Activated naive CD8-positive, alpha-beta T cell treated with anti-CD3 and anti-CD28 coated beads for 36 hours (primary cell): ENCODE results near the gene MARVELD1. TPM values are rescaled to one million over a fixed set of nuclear protein-coding genes. Genes with fewer than 3 reads are reported as not detected.

Source experiments
- DNase-seq: peaks from one replicate; pipeline ENCODE4 v3.0.0; 2021
- H3K27ac Mint-ChIP-seq: one replicate; pipeline ENCODE4 v1.8.0; 2022; ENCODE audit warnings: mild to moderate bottlenecking, moderate library complexity, mixed read lengths
- H3K27me3 Mint-ChIP-seq: one replicate; pipeline ENCODE4 v1.8.0; 2022; ENCODE audit warnings: mild to moderate bottlenecking, mixed read lengths
- H3K36me3 Mint-ChIP-seq: one replicate; pipeline ENCODE4 v1.8.0; 2021; ENCODE audit warnings: mild to moderate bottlenecking, mixed read lengths
- H3K4me1 Mint-ChIP-seq: one replicate; pipeline ENCODE4 v1.8.0; 2021; ENCODE audit warnings: mixed read lengths
- H3K4me3 Mint-ChIP-seq: one replicate; pipeline ENCODE4 v1.8.0; 2022; ENCODE audit warnings: mild to moderate bottlenecking, moderate library complexity, mixed read lengths
- H3K9me3 Mint-ChIP-seq: one replicate; pipeline ENCODE4 v1.8.0; 2022; ENCODE audit warnings: mixed read lengths
- total RNA-seq, 2 experiments: library from RNA; stranded (reverse); gene quantifications; one replicate each; pipeline ENCODE4 v1.2.3, GENCODE V29; 2021

MARVELD1 gene
- total RNA-seq, 2 experiments from 2014 or later: 4.1 to 5.5 TPM

GRCh38 chr10:97748116-97748515, 34.6 kb downstream of the MARVELD1 start:
- Mint-ChIP-seq H3K9me3 (no peaks in the 10 kb centered on the region), H3K36me3 (peaks cover 29% of the 10 kb centered on the region), H3K27me3 (no peaks in the 10 kb centered on the region), H3K4me1 (peaks cover 7% of the 10 kb centered on the region), H3K4me3 (no peak overlapping the region), H3K27ac (no peak overlapping the region)
- no peak for DNase-seq

GRCh38 chr10:97752956-97753355, 39.4 kb downstream of the MARVELD1 start:
- H3K36me3 Mint-ChIP-seq: peaks cover 22% of the 10 kb centered on the region
- DNase-seq: no peak
- H3K9me3 Mint-ChIP-seq: no peaks in the 10 kb centered on the region
- H3K27ac Mint-ChIP-seq: no peak overlapping the region
- no peaks in the 10 kb centered on the region for H3K27me3 Mint-ChIP-seq
- H3K4me3 Mint-ChIP-seq: no peak overlapping the region
- H3K4me1 Mint-ChIP-seq: no peaks in the 10 kb centered on the region

- Mint-ChIP-seq H3K4me3 (no peak overlapping the region), H3K36me3 (peaks cover 24% of the 10 kb centered on the region), H3K4me1 (no peaks in the 10 kb centered on the region), H3K27ac (no peak overlapping the region), H3K27me3 (no peaks in the 10 kb centered on the region), H3K9me3 (no peaks in the 10 kb centered on the region)
- no peak for DNase-seq
These were observed 41.2 kb downstream of the MARVELD1 start for GRCh38 chr10:97754726-97755125.

- Mint-ChIP-seq H3K27me3 (no peaks in the 10 kb centered on the region), H3K4me1 (no peaks in the 10 kb centered on the region), H3K9me3 (no peaks in the 10 kb centered on the region), H3K27ac (no peak overlapping the region), H3K36me3 (peaks cover 24% of the 10 kb centered on the region), H3K4me3 (no peak overlapping the region)
- DNase-seq: no peak
These were observed 42.2 kb downstream of the MARVELD1 start for GRCh38 chr10:97755718-97756117.

- H3K27ac Mint-ChIP-seq: no peak overlapping the region
- DNase-seq: no peak
- no peaks in the 10 kb centered on the region for H3K9me3 Mint-ChIP-seq
- no peak overlapping the region for H3K4me3 Mint-ChIP-seq
- no peaks in the 10 kb centered on the region for H3K27me3 Mint-ChIP-seq
- no peaks in the 10 kb centered on the region for H3K4me1 Mint-ChIP-seq
- peaks cover 21% of the 10 kb centered on the region for H3K36me3 Mint-ChIP-seq
These were observed 43.9 kb downstream of the MARVELD1 start for GRCh38 chr10:97757471-97757870.

- no peaks in the 10 kb centered on the region for H3K4me1 Mint-ChIP-seq
- H3K27me3 Mint-ChIP-seq: no peaks in the 10 kb centered on the region
- no peaks in the 10 kb centered on the region for H3K9me3 Mint-ChIP-seq
- H3K36me3 Mint-ChIP-seq: peaks cover 11% of the 10 kb centered on the region
- H3K27ac Mint-ChIP-seq: no peak overlapping the region
- DNase-seq: peak; percentile 52
- H3K4me3 Mint-ChIP-seq: no peak overlapping the region
These were observed 45.8 kb downstream of the MARVELD1 start for GRCh38 chr10:97759158-97759887.

- no peak overlapping the region for H3K27ac Mint-ChIP-seq
- H3K36me3 Mint-ChIP-seq: peaks cover 9% of the 10 kb centered on the region
- H3K4me1 Mint-ChIP-seq: no peaks in the 10 kb centered on the region
- no peak overlapping the region for H3K4me3 Mint-ChIP-seq
- no peaks in the 10 kb centered on the region for H3K9me3 Mint-ChIP-seq
- H3K27me3 Mint-ChIP-seq: no peaks in the 10 kb centered on the region
- DNase-seq: no peak
These were observed 46.4 kb downstream of the MARVELD1 start for GRCh38 chr10:97759946-97760345.

DNA sequence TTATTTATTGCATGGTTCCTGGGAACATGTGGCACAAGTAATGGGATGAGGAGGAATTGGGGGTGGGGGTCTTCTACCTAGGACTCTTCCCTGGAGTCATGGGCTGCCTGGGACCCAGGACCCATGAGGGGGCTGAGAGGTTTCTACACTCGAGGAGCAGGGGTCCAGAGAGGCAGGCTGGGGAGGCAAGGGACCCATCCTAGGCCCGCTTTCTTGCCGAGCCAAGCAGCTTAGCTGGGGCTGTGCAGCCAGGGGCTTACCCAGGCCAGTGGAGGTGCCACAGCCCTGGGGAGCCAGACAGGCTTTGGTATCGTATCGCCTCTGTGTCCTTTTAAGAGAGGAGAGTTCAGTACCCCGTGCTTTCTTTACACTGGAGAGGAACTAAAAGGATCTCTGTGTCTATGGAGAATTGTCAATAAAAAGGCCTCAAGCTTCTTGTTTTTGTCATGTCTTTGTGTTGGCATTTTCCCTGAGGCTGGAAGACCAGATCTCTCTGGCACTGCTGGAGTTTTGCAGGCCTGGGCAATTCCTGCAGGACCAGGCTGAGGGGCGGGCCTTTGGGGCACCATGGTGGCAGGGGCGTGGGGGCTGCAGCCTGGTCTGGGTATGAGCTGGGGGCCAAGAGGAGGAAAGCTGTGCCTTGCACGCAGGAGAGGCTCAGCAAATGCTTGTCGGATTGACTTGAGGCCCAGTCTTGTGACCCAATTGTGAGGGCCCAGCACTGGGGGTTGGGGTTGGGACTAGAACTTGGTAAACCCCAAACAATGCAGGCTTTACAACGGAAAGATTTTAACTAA, 47.1 kb downstream of the MARVELD1 start:
- Mint-ChIP-seq H3K4me1 (no peaks in the 10 kb centered on the region), H3K4me3 (no peak overlapping the region), H3K27me3 (no peaks in the 10 kb centered on the region), H3K9me3 (no peaks in the 10 kb centered on the region), H3K36me3 (peaks cover 6% of the 10 kb centered on the region), H3K27ac (no peak overlapping the region)
- no peak for DNase-seq

- DNase-seq: no peak
- H3K36me3 Mint-ChIP-seq: peaks cover 6% of the 10 kb centered on the region
- no peaks in the 10 kb centered on the region for H3K4me1 Mint-ChIP-seq
- no peak overlapping the region for H3K27ac Mint-ChIP-seq
- H3K27me3 Mint-ChIP-seq: no peaks in the 10 kb centered on the region
- no peaks in the 10 kb centered on the region for H3K9me3 Mint-ChIP-seq
- no peak overlapping the region for H3K4me3 Mint-ChIP-seq
These were observed 47.9 kb downstream of the MARVELD1 start for GRCh38 chr10:97761331-97761865.

DNA sequence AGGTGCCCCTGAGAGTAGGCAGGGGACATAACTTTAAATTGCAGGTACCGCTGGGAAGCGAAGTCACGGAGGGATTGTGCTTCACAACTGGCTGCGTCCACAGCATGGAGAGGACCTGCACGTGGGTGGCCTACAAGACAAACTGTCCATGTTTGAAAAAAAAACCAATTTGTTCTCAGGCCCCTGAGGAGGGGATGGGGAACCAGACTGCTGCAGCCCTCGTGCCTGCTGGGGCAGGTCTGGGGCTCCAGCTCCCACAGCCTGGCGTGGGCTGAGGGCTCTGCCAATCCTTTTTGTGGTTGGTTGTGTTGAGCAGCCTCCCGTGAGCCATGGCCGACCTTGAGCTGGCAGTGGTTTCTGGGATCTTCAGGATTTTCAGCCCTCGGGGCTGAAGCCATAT, 48.5 kb downstream of the MARVELD1 start:
- Mint-ChIP-seq H3K9me3 (no peaks in the 10 kb centered on the region), H3K27me3 (no peaks in the 10 kb centered on the region), H3K4me3 (no peak overlapping the region), H3K4me1 (no peaks in the 10 kb centered on the region), H3K27ac (no peak overlapping the region), H3K36me3 (peaks cover 6% of the 10 kb centered on the region)
- no peak for DNase-seq

DNA sequence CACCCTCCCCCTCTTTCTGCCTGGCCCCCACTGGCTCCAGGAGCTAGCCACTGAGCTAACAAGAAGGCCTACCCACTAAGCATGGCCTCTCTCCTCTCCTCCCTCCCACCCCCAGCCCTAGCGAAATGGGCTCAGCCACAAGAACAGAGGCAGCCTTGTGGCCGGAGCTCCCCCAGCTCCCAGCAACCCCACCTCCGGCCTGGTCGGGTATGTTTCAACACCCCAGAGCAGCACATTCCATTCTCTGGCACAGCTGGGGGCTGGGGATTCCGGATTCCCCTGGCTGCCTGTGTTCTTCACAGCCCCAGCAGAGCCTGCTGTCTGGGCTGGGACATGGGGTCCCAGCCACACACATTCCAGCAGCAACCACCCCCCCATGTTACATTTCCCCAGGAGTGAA, 49.3 kb downstream of the MARVELD1 start:
- no peaks in the 10 kb centered on the region for H3K4me1 Mint-ChIP-seq
- H3K4me3 Mint-ChIP-seq: no peak overlapping the region
- no peak overlapping the region for H3K27ac Mint-ChIP-seq
- no peaks in the 10 kb centered on the region for H3K9me3 Mint-ChIP-seq
- DNase-seq: no peak
- H3K27me3 Mint-ChIP-seq: no peaks in the 10 kb centered on the region
- peaks cover 6% of the 10 kb centered on the region for H3K36me3 Mint-ChIP-seq

DNA sequence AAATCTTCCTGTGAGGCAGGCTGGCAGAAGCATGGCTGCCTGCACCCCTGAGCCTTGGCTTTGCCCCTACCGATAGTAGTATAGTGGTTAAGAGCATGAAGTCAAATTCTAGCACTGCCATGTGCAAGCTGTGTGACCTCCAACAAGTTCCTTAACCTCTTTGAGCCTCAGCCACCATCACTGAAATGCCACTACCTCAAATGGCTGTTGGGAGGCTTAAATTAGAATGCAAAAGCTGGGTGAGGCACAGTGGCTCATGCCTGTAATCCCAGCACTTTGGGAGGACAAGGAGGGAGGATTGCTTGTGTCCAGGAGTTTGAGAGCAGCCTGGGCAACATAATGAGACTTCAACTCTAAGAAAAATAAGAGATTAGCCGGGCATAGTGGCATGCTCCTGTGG, 49.9 kb downstream of the MARVELD1 start:
- peaks cover 5% of the 10 kb centered on the region for H3K36me3 Mint-ChIP-seq

DNA sequence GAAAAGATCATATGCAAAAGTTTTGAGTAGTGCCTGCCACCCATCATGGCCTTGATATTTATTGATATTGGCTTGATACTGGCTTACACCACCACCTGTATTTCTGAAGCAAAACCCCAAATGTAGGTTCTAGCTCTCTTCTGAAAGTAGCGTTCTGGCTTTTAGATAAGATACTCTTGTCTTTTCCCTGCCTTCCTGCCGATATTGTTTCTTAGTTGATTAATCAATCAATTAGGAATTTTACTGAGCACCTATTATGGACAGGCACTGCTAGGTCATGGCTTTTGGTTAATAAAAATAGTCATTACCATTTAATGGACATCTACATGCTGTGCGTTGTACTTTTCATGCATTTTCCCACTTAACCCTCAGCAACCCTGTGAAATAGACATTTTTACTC, 50.4 kb downstream of the MARVELD1 start:
- Mint-ChIP-seq H3K27me3 (no peaks in the 10 kb centered on the region), H3K4me1 (no peaks in the 10 kb centered on the region), H3K9me3 (no peaks in the 10 kb centered on the region), H3K36me3 (peaks cover 5% of the 10 kb centered on the region), H3K4me3 (no peak overlapping the region), H3K27ac (no peak overlapping the region)
- DNase-seq: no peak

More for the DNA sequence above, 49.9 kb downstream of the MARVELD1 start:
- no peak for DNase-seq
- Mint-ChIP-seq H3K9me3 (no peaks in the 10 kb centered on the region), H3K27me3 (no peaks in the 10 kb centered on the region), H3K4me1 (no peaks in the 10 kb centered on the region), H3K27ac (no peak overlapping the region), H3K4me3 (no peak overlapping the region)

GRCh38 chr10:97764519-97764931, 51.0 kb downstream of the MARVELD1 start:
- Mint-ChIP-seq H3K4me3 (no peak overlapping the region), H3K9me3 (no peaks in the 10 kb centered on the region), H3K27me3 (no peaks in the 10 kb centered on the region), H3K4me1 (no peaks in the 10 kb centered on the region), H3K27ac (no peak overlapping the region), H3K36me3 (peaks cover 2% of the 10 kb centered on the region)
- no peak for DNase-seq

GRCh38 chr10:97765201-97765600, 51.7 kb downstream of the MARVELD1 start:
- H3K27me3 Mint-ChIP-seq: peaks cover 4% of the 10 kb centered on the region
- H3K36me3 Mint-ChIP-seq: no peaks in the 10 kb centered on the region
- peaks cover 1% of the 10 kb centered on the region for H3K4me1 Mint-ChIP-seq
- H3K4me3 Mint-ChIP-seq: no peak overlapping the region
- no peak overlapping the region for H3K27ac Mint-ChIP-seq
- H3K9me3 Mint-ChIP-seq: no peaks in the 10 kb centered on the region
- DNase-seq: no peak
